Memory B cell (primary cell): ENCODE measurements around the gene SRBD1.

Source experiments
- ATAC-seq: fragments of 150-1000 bp; cut with Tn5 transposase; 2 replicates; pipeline ENCODE4 v1.10.0; 2021; ENCODE audit warnings: low read depth, mild to moderate bottlenecking, moderate library complexity
- DNase-seq, 2 donors: peaks; one replicate each; pipeline ENCODE4 v3.0.0; 2022; ENCODE audit warnings: low spot score in 2 of 2
- H3K27ac Mint-ChIP-seq: one replicate; pipeline ENCODE4 v1.8.0; 2022; ENCODE audit warnings: mild to moderate bottlenecking, moderate library complexity, mixed read lengths
- H3K27me3 Mint-ChIP-seq: one replicate; pipeline ENCODE4 v1.8.0; 2022; ENCODE audit warnings: mixed read lengths
- H3K36me3 Mint-ChIP-seq: one replicate; pipeline ENCODE4 v1.8.0; 2022; ENCODE audit warnings: mild to moderate bottlenecking, mixed read lengths
- H3K4me1 Mint-ChIP-seq: one replicate; pipeline ENCODE4 v1.8.0; 2022; ENCODE audit warnings: mixed read lengths
- H3K4me3 Mint-ChIP-seq: one replicate; pipeline ENCODE4 v1.8.0; 2022; ENCODE audit warnings: mild to moderate bottlenecking, moderate library complexity, mixed read lengths
- H3K9me3 Mint-ChIP-seq: one replicate; pipeline ENCODE4 v1.8.0; 2022; ENCODE audit warnings: mixed read lengths

The SRBD1 gene

GRCh38 chr2:45623098-45623497 is 12.0 kb upstream of the SRBD1 start:
- no peaks in the 10 kb centered on the region for H3K4me1 Mint-ChIP-seq
- H3K36me3 Mint-ChIP-seq, result no peaks in the 10 kb centered on the region
- ATAC-seq (no peak), DNase-seq (no peak)
- no peaks in the 10 kb centered on the region for H3K9me3 Mint-ChIP-seq
- no peak overlapping the region for H3K27ac Mint-ChIP-seq
- peaks cover 8% of the 10 kb centered on the region for H3K27me3 Mint-ChIP-seq
- H3K4me3 Mint-ChIP-seq, result no peak overlapping the region

DNA sequence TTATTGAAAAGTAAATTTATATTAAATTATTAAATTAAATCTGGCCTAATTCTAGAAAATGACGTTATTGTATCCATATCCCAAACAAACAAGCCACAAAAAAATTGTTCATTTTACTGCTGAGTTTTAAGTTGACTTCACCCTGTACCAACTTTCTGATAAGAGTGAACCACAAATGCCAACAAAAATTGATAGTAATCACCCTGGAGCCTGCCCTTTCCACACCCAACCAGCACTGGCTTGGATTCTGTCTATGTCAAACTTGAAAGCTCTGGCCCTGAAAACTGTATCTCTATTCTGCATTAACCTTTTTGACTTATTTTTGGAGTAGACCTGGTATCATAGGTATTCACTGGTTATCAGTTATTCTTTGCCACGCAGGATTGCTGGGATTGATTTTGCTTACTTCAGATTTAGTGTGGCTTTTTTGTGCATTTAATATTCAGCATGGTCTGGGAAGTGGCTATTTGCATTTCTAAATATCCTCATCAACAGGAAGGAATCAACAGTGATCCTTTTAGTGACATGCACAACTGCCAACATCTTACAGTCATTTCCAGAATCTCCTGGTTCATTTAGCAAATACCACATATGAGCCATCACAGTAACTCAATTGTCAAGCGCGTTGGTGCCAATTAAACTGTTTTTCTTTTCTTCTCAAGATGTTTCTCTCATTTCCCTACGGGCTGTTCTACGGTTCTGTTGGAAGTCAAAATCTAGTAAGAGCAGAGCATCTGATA is 11.4 kb upstream of the SRBD1 start:
- ATAC-seq, result no peak
- Mint-ChIP-seq H3K4me1 (no peaks in the 10 kb centered on the region), H3K4me3 (no peak overlapping the region), H3K27ac (no peak overlapping the region), H3K9me3 (no peaks in the 10 kb centered on the region), H3K27me3 (peaks cover 6% of the 10 kb centered on the region), H3K36me3 (no peaks in the 10 kb centered on the region)
- DNase-seq, result no peak

DNA sequence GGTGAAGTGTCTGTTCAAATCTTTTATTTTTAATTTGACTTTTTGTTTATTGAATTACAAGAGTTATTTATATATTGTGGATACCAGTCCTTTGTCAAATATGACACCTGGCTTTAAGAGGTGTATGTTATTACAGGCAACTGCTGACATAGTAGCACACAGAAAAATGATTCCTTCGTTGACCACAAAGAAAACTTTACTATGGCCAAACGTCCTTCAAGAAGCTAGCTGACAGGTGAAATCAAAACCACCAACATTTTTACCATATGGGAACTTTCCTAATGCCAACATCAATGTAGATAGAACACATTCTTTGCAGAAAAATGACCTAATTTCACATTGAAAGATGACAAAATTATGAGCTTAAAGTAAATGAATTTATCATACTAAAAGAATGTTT is 6.4 kb upstream of the SRBD1 start:
- Mint-ChIP-seq H3K27me3 (no peaks in the 10 kb centered on the region), H3K27ac (no peak overlapping the region), H3K4me3 (no peak overlapping the region), H3K9me3 (no peaks in the 10 kb centered on the region), H3K36me3 (no peaks in the 10 kb centered on the region), H3K4me1 (no peaks in the 10 kb centered on the region)
- DNase-seq (no peak), ATAC-seq (no peak)

- Mint-ChIP-seq H3K4me3 (no peak overlapping the region), H3K4me1 (peaks cover 4% of the 10 kb centered on the region), H3K36me3 (no peaks in the 10 kb centered on the region), H3K9me3 (no peaks in the 10 kb centered on the region), H3K27ac (no peak overlapping the region), H3K27me3 (no peaks in the 10 kb centered on the region)
- ATAC-seq (no peak), DNase-seq (no peak)
Observed at GRCh38 chr2:45616658-45617411, 5.8 kb upstream of the SRBD1 start.

DNA sequence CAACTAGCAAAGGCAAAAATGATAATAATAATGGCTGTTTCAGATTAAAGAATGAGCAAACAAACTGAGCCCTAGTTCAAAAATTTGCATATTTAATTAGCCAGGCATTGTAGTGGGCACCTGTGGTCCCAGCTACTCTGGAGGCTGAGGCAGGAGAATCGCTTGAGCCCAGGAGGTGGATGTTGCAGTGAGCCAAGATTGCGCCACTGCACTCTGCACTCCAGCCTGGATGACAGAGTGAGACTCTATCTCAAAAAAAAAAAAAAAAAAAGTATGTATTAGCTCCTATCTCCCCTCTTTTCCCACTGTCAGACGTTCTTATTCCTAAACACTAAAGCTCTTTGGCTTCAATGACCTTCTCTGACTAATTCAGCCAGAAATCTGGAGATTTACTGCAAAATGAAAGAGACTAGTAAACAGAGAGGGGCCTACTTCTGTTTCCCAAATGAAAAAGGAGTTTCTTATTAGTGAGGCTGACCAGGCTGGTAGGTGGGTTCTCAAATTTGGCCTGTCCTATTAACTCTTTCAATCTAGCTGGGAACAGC is 3.9 kb upstream of the SRBD1 start:
- no peak overlapping the region for H3K27ac Mint-ChIP-seq
- H3K4me3 Mint-ChIP-seq, result no peak overlapping the region
- no peaks in the 10 kb centered on the region for H3K36me3 Mint-ChIP-seq
- peaks cover 8% of the 10 kb centered on the region for H3K4me1 Mint-ChIP-seq
- no peaks in the 10 kb centered on the region for H3K9me3 Mint-ChIP-seq
- ATAC-seq, result no peak
- DNase-seq, result no peak
- H3K27me3 Mint-ChIP-seq, result no peaks in the 10 kb centered on the region

GRCh38 chr2:45614330-45614729 is 3.3 kb upstream of the SRBD1 start:
- Mint-ChIP-seq H3K27ac (no peak overlapping the region), H3K27me3 (no peaks in the 10 kb centered on the region), H3K9me3 (no peaks in the 10 kb centered on the region), H3K4me1 (peaks cover 12% of the 10 kb centered on the region), H3K36me3 (no peaks in the 10 kb centered on the region), H3K4me3 (no peak overlapping the region)
- ATAC-seq (no peak), DNase-seq (no peak)

DNA sequence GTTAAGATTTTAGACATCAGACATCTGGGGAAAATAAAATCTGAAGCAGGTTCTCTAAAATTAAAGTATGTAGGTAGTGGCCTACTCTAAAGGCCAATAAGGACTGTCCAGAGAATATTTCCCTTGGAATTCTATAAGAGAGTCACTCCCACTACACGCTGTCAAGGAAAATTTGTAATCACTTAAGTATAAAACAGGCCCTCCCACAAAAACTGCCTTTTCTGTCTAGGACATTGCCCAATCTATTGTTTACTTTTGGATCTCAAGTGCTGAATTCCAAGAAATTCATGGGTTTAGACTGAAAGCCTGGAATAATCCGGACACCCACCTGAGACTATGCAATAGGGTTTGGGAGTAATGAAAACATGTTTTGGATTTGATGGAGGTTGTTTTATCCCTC is 1.7 kb upstream of the SRBD1 start:
- H3K4me3 Mint-ChIP-seq, result no peak overlapping the region

GRCh38 chr2:45612285-45612684 is 1.2 kb upstream of the SRBD1 start:
- Mint-ChIP-seq H3K36me3 (peaks cover 2% of the 10 kb centered on the region), H3K9me3 (no peaks in the 10 kb centered on the region), H3K27me3 (no peaks in the 10 kb centered on the region), H3K4me1 (peaks cover 19% of the 10 kb centered on the region), H3K4me3 (no peak overlapping the region), H3K27ac (no peak overlapping the region)
- ATAC-seq (no peak), DNase-seq (no peak)

More for the DNA sequence above, 1.7 kb upstream of the SRBD1 start:
- Mint-ChIP-seq H3K4me1 (peaks cover 19% of the 10 kb centered on the region), H3K27ac (no peak overlapping the region), H3K36me3 (peaks cover 2% of the 10 kb centered on the region), H3K9me3 (no peaks in the 10 kb centered on the region), H3K27me3 (no peaks in the 10 kb centered on the region)
- ATAC-seq, result no peak
- DNase-seq, result no peak

GRCh38 chr2:45610281-45611019 is 617 bp downstream of the SRBD1 start:
- H3K36me3 Mint-ChIP-seq, result peaks cover 2% of the 10 kb centered on the region
- H3K4me1 Mint-ChIP-seq, result peaks cover 23% of the 10 kb centered on the region
- no peaks in the 10 kb centered on the region for H3K27me3 Mint-ChIP-seq
- H3K4me3 Mint-ChIP-seq, result peak overlapping the region; percentile 96
- DNase-seq, result no peak
- peak overlapping the region; percentile 95 for H3K27ac Mint-ChIP-seq
- peak; percentile 64 for ATAC-seq
- no peaks in the 10 kb centered on the region for H3K9me3 Mint-ChIP-seq

GRCh38 chr2:45607701-45608100 is 3.4 kb downstream of the SRBD1 start:
- H3K27me3 Mint-ChIP-seq, result no peaks in the 10 kb centered on the region
- ATAC-seq (no peak), DNase-seq (no peak)
- peaks cover 12% of the 10 kb centered on the region for H3K36me3 Mint-ChIP-seq
- H3K9me3 Mint-ChIP-seq, result no peaks in the 10 kb centered on the region
- H3K27ac Mint-ChIP-seq, result no peak overlapping the region
- no peak overlapping the region for H3K4me3 Mint-ChIP-seq
- peaks cover 36% of the 10 kb centered on the region for H3K4me1 Mint-ChIP-seq

- H3K4me3 Mint-ChIP-seq, result no peak overlapping the region
- no peak overlapping the region for H3K27ac Mint-ChIP-seq
- ATAC-seq (no peak), DNase-seq (no peak)
- peaks cover 33% of the 10 kb centered on the region for H3K4me1 Mint-ChIP-seq
- H3K9me3 Mint-ChIP-seq, result no peaks in the 10 kb centered on the region
- no peaks in the 10 kb centered on the region for H3K27me3 Mint-ChIP-seq
- H3K36me3 Mint-ChIP-seq, result peaks cover 17% of the 10 kb centered on the region
Observed at GRCh38 chr2:45606796-45607195, 4.3 kb downstream of the SRBD1 start.

GRCh38 chr2:45605116-45605515 is 6.0 kb downstream of the SRBD1 start:
- H3K27me3 Mint-ChIP-seq, result no peaks in the 10 kb centered on the region
- peaks cover 30% of the 10 kb centered on the region for H3K4me1 Mint-ChIP-seq
- peaks cover 30% of the 10 kb centered on the region for H3K36me3 Mint-ChIP-seq
- no peak overlapping the region for H3K27ac Mint-ChIP-seq
- no peak for ATAC-seq
- no peak overlapping the region for H3K4me3 Mint-ChIP-seq
- DNase-seq, result no peak
- H3K9me3 Mint-ChIP-seq, result no peaks in the 10 kb centered on the region

- H3K27me3 Mint-ChIP-seq, result no peaks in the 10 kb centered on the region
- no peak for DNase-seq
- peaks cover 48% of the 10 kb centered on the region for H3K36me3 Mint-ChIP-seq
- no peak overlapping the region for H3K27ac Mint-ChIP-seq
- H3K9me3 Mint-ChIP-seq, result no peaks in the 10 kb centered on the region
- H3K4me3 Mint-ChIP-seq, result no peak overlapping the region
- ATAC-seq, result no peak
- peaks cover 21% of the 10 kb centered on the region for H3K4me1 Mint-ChIP-seq
Observed at GRCh38 chr2:45602624-45603023, 8.4 kb downstream of the SRBD1 start.

DNA sequence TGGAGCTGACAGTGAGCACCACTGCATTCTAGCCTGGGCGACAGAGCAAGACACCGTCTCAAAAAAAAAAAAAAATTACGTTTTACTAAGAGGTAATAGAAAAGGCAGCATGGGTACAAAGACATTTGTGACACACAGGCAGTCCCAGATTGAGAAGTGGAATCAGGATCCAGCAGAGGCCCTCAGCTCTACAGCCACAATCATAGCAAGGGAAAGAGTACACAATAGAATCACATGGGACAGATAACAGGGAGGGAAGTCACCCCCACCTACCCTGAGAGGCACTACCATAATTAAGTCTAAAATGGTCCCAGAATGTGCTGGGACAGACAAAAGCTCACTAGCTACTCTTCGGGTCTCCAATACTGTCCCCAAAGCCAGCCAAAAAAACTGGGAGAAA is 12.5 kb downstream of the SRBD1 start:
- H3K27me3 Mint-ChIP-seq, result no peaks in the 10 kb centered on the region
- no peak for DNase-seq
- peaks cover 19% of the 10 kb centered on the region for H3K4me1 Mint-ChIP-seq
- H3K9me3 Mint-ChIP-seq, result no peaks in the 10 kb centered on the region
- no peak for ATAC-seq
- H3K4me3 Mint-ChIP-seq, result no peak overlapping the region
- peaks cover 60% of the 10 kb centered on the region for H3K36me3 Mint-ChIP-seq
- H3K27ac Mint-ChIP-seq, result no peak overlapping the region
